Prostate gland (tissue), 2 donors: ENCODE results near the gene TAT. TPM values are rescaled to one million over a fixed set of nuclear protein-coding genes. Genes with fewer than 3 reads are reported as not detected.
"Not testable (repeated sequence)": the region's sequence is repeated elsewhere in the genome, so short reads cannot be mapped to it uniquely, and the experiment has no call there.

ENCODE experiments used
- DNase-seq: peaks from one replicate; pipeline ENCODE4 v3.0.0-alpha.2; 2019; ENCODE audit warnings: low spot score
- H3K27ac ChIP-seq, 2 donors: fragments of 200-600 bp; sonication (generic); 2 replicates each; pipeline ENCODE4 v1.5.1; 2017 to 2019
- H3K27me3 ChIP-seq: fragments of 200-600 bp; sonication (generic); replicated peaks from 2 replicates; pipeline ENCODE4 v1.5.1; 2019; ENCODE audit not compliant: insufficient read depth
- H3K36me3 ChIP-seq, 2 donors: fragments of 200-600 bp; sonication (generic); 1 replicate in 1 of 2; 2 replicates in 1 of 2; pipeline versions ENCODE4 v1.5.1 to v1.8.1; 2017 to 2019
- H3K4me1 ChIP-seq: fragments of 200-600 bp; sonication (generic); replicated peaks from 2 replicates; pipeline ENCODE4 v1.5.1; 2019
- H3K4me3 ChIP-seq, 2 donors: fragments of 200-600 bp; sonication (generic); 2 replicates each; pipeline ENCODE4 v1.5.1; 2017 to 2019
- H3K9me3 ChIP-seq: fragments of 200-600 bp; sonication (generic); 2 replicates; pipeline ENCODE4 v1.5.1; 2017
- POLR2A ChIP-seq: fragments of 450-650 bp; IDR thresholded peaks from one replicate; pipeline ENCODE4 v1.6.1; 2016; ENCODE audit warnings: antibody characterized with exemption, mild to moderate bottlenecking
- POLR2AphosphoS5 ChIP-seq: sonication (generic); formaldehyde crosslinking; IDR thresholded peaks from one replicate; pipeline ENCODE4 v1.6.1; 2017; ENCODE audit warnings: antibody characterized with exemption
- WGBS: methylation state at CpG from one replicate; pipeline ENCODE4 v1.1.5; 2018; 5-methylcytosine and 5-hydroxymethylcytosine counted together
- intact Hi-C: fragments of 100-400 bp; cut with DNase I; formaldehyde crosslinking; loops from one replicate; pipeline ENCODE4 v1.14.2; 2022
- total RNA-seq, 2 donors: library from RNA; depleted of rRNA; stranded (reverse); fragments of >200 nt; gene quantifications; one replicate each; pipeline ENCODE4 v1.1.0, GENCODE V29; 2016
- TF ChIP-seq, protein P1 (sequence below), 4 experiments: fragments of 200-600 bp in 2 of 4; fragments of 450-650 bp in 2 of 4; sonication (generic) in 2 of 4; IDR thresholded peaks; 1 replicate in 3 of 4; 2 replicates in 1 of 4; pipeline ENCODE4 v1.5.1; 2016 to 2019; ENCODE audit warnings: antibody characterized with exemption in 4 of 4, mild to moderate bottlenecking in 2 of 4, moderate library complexity in 2 of 4

TAT gene
- total RNA-seq, 2 donors from 2014 or later = 0.17 TPM; not detected in 1

DNA sequence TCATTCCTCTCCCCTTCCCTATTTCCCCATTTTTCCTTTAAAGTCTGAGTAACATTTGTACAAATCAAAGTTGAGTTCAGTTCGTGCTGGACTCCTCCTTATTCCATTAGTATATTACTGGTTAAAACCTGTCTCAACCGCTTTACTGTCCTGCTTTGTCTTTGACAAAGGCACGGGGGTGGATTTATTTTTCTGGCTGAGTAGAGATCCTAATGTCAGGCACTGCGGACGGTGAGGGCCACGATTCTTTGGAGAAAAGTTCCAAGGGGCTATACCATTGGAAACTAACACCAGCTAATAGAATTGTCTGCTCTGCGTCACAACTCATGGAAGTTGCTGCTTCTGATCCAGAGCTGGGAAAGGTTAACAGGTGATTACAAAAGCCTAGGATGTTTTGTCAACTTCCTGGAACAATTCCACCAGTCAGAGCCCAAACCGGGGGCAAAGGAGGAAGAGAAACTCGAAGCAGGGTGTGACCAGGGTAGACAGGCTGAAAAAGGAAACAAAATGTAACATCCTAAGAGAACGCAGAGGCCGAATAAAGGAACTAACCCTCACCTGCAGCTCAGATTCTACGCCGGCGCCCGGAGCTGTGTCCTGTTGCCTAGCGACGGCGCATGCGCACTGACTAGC, 12.4 kb downstream of the TAT start:
- peaks cover 3% of the 10 kb centered on the region for H3K4me1 ChIP-seq
- H3K36me3 ChIP-seq = no peaks in the 10 kb centered on the region
- TF ChIP-seq POLR2AphosphoS5 (no peak), POLR2A (peak; percentile 54)
- intact Hi-C loops = no loop called here
- H3K9me3 ChIP-seq = no peaks in the 10 kb centered on the region
- H3K27ac ChIP-seq = peak overlapping the region; percentile 71 to 79
- H3K27me3 ChIP-seq = no peaks in the 10 kb centered on the region
- WGBS = 6% methylated on average over 19 of the region's 19 CpGs
- DNase-seq = no peak
- peak overlapping the region; percentile 44 to 50 for H3K4me3 ChIP-seq

DNA sequence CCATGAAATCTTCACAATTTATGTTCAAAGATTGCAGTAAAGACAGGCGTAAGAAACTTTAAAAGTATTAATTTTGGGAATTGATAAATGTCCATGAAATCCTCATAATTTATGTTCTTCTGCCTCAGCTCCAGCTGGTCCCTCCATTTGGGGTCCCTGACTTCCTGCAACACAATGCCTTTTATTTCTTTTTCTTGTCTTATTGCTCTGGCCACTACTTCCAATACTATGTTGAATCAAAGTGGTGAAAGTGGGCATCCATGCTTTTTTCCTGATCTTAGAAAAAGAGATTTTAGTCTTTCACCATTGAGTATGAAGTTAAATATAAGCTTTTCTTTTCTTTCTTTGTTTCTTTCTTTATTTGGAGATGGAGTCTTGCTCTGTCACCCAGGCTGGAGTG, 14.3 kb downstream of the TAT start:
- no peak for DNase-seq
- H3K4me3 ChIP-seq = no peak overlapping the region
- H3K27ac ChIP-seq = no peak overlapping the region
- WGBS = 100% methylated on average over 1 of the region's 1 CpG
- intact Hi-C loops = no loop called here
- H3K27me3 ChIP-seq = no peaks in the 10 kb centered on the region
- no peaks in the 10 kb centered on the region for H3K36me3 ChIP-seq
- no peaks in the 10 kb centered on the region for H3K9me3 ChIP-seq
- TF ChIP-seq, protein P1, sequence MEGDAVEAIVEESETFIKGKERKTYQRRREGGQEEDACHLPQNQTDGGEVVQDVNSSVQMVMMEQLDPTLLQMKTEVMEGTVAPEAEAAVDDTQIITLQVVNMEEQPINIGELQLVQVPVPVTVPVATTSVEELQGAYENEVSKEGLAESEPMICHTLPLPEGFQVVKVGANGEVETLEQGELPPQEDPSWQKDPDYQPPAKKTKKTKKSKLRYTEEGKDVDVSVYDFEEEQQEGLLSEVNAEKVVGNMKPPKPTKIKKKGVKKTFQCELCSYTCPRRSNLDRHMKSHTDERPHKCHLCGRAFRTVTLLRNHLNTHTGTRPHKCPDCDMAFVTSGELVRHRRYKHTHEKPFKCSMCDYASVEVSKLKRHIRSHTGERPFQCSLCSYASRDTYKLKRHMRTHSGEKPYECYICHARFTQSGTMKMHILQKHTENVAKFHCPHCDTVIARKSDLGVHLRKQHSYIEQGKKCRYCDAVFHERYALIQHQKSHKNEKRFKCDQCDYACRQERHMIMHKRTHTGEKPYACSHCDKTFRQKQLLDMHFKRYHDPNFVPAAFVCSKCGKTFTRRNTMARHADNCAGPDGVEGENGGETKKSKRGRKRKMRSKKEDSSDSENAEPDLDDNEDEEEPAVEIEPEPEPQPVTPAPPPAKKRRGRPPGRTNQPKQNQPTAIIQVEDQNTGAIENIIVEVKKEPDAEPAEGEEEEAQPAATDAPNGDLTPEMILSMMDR (IDR thresholded peaks at IDR 0.05) = no peak
- TF ChIP-seq POLR2AphosphoS5 = no peak
- no peak for TF ChIP-seq POLR2A
- H3K4me1 ChIP-seq = peaks cover 3% of the 10 kb centered on the region

DNA sequence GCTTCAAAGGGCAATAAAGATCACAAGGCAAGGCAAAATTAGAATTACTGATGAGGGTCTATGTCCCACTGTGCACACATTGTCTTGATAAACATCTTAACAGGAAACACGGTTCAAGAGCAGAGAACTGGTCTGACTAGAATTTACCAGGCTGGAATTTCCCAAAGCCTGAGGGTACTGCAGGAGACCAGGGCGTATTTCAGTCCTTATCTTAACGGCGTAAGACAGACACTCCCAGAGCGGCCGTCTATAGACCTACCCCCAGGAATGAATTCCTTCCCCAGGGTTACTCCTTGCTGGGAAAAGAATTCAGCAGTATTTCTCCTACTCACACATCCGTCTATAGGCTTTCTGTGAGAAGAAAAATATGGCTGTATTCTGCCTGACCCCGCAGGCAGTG, 15.0 kb downstream of the TAT start:
- H3K9me3 ChIP-seq, H3K27me3 ChIP-seq, H3K4me1 ChIP-seq, H3K27ac ChIP-seq, DNase-seq, intact Hi-C loops, H3K4me3 ChIP-seq, H3K36me3 ChIP-seq: not testable (repeated sequence)
- 70% methylated on average over 8 of the region's 8 CpGs for WGBS

DNA sequence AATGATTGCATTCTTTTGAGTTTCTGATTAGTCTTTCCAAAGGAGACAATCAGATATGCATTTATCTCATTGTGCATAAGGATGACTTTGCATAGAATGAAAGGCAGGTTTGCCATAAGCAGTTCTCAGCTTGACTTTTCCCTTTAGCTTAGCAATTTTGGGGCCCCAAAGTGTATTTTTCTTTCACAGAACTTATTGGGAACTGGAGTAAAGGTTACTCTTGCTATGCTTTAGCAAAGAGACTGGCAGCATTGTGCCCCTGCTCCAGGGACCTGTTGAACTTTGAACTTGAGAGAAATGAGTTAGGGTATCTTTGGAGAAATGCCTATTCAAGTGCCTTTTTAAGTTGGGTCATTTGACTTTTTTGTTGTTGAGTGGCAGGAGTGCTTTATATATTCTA, 17.0 kb downstream of the TAT start:
- TF ChIP-seq, protein P1 (IDR thresholded peaks at IDR 0.05) = no peak
- TF ChIP-seq POLR2A (no peak), POLR2AphosphoS5 (no peak)
- Histone ChIP-seq H3K4me1 (peaks cover 3% of the 10 kb centered on the region), H3K4me3 (no peak overlapping the region), H3K9me3 (no peaks in the 10 kb centered on the region), H3K27me3 (no peaks in the 10 kb centered on the region), H3K36me3 (no peaks in the 10 kb centered on the region), H3K27ac (no peak overlapping the region)
- no peak for DNase-seq
- intact Hi-C loops = no loop called here

DNA sequence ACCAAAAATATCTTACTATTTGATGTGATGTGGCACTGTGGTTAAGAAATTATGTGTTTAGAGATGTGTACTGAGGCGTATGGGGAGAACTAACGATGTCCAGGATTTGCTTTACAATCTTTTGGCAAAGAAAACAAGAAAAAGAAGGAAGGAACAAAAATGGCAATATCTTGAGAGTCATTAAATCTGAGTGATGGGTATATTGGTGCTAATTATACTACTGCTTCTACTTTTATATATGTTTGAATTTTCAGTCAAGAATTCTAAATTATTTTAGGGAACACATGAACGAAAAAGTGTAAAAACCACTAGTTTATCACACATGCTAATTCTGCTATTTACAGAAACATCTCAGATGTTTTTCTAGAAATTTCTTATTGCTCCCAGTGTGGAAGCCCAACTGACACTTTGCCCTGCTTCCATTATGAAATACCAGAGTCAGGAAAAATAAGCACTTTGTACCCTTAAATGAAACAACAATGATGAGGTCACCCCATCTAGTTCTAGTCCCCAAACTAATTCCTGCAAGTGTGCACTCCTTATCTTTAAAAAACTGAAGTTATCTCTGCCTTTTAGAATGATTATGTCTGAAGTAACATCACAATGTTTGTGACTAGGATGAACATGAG, 18.8 kb downstream of the TAT start:
- no peaks in the 10 kb centered on the region for H3K27me3 ChIP-seq
- no peak for TF ChIP-seq POLR2AphosphoS5
- TF ChIP-seq, protein P1 (IDR thresholded peaks at IDR 0.05) = no peak
- TF ChIP-seq POLR2A = no peak
- H3K4me1 ChIP-seq = no peaks in the 10 kb centered on the region
- H3K27ac ChIP-seq = no peak overlapping the region
- DNase-seq = no peak
- no peak overlapping the region for H3K4me3 ChIP-seq
- H3K9me3 ChIP-seq = no peaks in the 10 kb centered on the region
- 52% methylated on average over 3 of the region's 3 CpGs for WGBS
- H3K36me3 ChIP-seq = no peaks in the 10 kb centered on the region
- intact Hi-C loops = no loop called here

DNA sequence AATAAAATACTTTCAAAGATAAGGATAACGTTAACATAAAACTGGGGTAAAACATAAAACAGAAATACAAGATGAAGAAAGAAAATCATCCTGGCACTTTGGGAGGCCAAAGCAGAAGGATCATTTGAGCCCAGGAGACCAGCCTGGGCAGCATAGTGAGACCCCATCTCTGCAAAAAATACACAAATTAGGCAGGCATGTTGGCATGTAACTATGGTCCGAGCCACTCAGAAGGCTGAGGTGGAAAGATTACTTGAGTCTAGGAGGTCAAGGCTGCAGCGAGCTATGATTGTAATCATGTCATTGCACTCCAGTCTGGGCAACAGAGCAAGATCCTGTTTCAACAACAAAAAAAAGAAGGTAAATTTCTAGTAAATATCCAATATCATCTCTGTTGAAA, 19.6 kb downstream of the TAT start:
- H3K4me1 ChIP-seq = no peaks in the 10 kb centered on the region
- H3K4me3 ChIP-seq = no peak overlapping the region
- TF ChIP-seq POLR2AphosphoS5 = no peak
- TF ChIP-seq POLR2A = no peak
- TF ChIP-seq, protein P1 (IDR thresholded peaks at IDR 0.05) = no peak
- intact Hi-C loops = no loop called here
- WGBS = 83% methylated on average over 3 of the region's 3 CpGs
- no peak overlapping the region for H3K27ac ChIP-seq
- no peaks in the 10 kb centered on the region for H3K9me3 ChIP-seq
- no peaks in the 10 kb centered on the region for H3K27me3 ChIP-seq
- H3K36me3 ChIP-seq = no peaks in the 10 kb centered on the region
- no peak for DNase-seq
